ENCODE data around the gene RHEX. TPM values are rescaled to one million over a fixed set of nuclear protein-coding genes. Genes with fewer than 3 reads are reported as not detected.

The RHEX gene
- polyA plus RNA-seq, 1 of the 3 experiments (the other 2 are of a cell fraction), result not detected

- no peak for DNase-seq
- ChIA-PET CTCF (interaction anchor here (0.7 kb wide), 1 partner anchor 1065 kb away, joined by 3 read pairs; no protein-coding TSS in a partner anchor), POLR2A (interaction anchor here (0.6 kb wide), 1 partner anchor 37 kb away, joined by 4 read pairs; no protein-coding TSS in a partner anchor)
- no peak overlapping the region for H3K27ac ChIP-seq (ENCODE audit: low read depth in 2 of 2, low read length in 1 of 2)
- H3K36me3 ChIP-seq (replicated peaks in 1 of 2; ENCODE audit: control insufficient read depth in 1 of 2, insufficient read depth in 2 of 2, low read length in 1 of 2), result no peaks in the 10 kb centered on the region
- peaks cover 44% of the 10 kb centered on the region for H3K27me3 ChIP-seq (ENCODE audit: insufficient read depth)
- H3K9me2 ChIP-seq, result no peaks in the 10 kb centered on the region
- H3F3A ChIP-seq (replicated peaks; ENCODE audit: insufficient read depth), result no peaks in the 10 kb centered on the region
- no peak overlapping the region for H3K9ac ChIP-seq
- H3K9me3 ChIP-seq, result no peaks in the 10 kb centered on the region
- WGBS (ENCODE audit: low lambda C conversion rate), result 43% methylated on average over 3 of the region's 3 CpGs
- no peaks in the 10 kb centered on the region for H3K79me2 ChIP-seq (ENCODE audit: insufficient read depth)
- no peak overlapping the region for H3K4me2 ChIP-seq
- H4K20me1 ChIP-seq (ENCODE audit: insufficient read depth), result no peaks in the 10 kb centered on the region
- H2AFZ ChIP-seq (ENCODE audit: low read depth), result no peak overlapping the region
- H3K4me1 ChIP-seq (ENCODE audit: control insufficient read depth in 1 of 2, insufficient read depth in 2 of 2, low read depth in 1 of 2, low read length in 1 of 2), result no peaks in the 10 kb centered on the region
- no peak overlapping the region for H3K4me3 ChIP-seq (ENCODE audit: low read depth in 2 of 2, low read length in 1 of 2)
- TF ChIP-seq TCF12 (IDR thresholded peaks at IDR 0.05), result no peak
These were observed 89.0 kb downstream of the RHEX start for GRCh38 chr1:206142011-206142410.

- no peaks in the 10 kb centered on the region for H3F3A ChIP-seq (replicated peaks; ENCODE audit: insufficient read depth)
- WGBS (ENCODE audit: low lambda C conversion rate), result 21% methylated on average over 2 of the region's 2 CpGs
- H3K9ac ChIP-seq, result no peak overlapping the region
- H3K27me3 ChIP-seq (ENCODE audit: insufficient read depth), result peaks cover 44% of the 10 kb centered on the region
- H3K36me3 ChIP-seq (replicated peaks in 1 of 2; ENCODE audit: control insufficient read depth in 1 of 2, insufficient read depth in 2 of 2, low read length in 1 of 2), result no peaks in the 10 kb centered on the region
- H3K4me2 ChIP-seq, result no peak overlapping the region
- POLR2A ChIA-PET, result no interaction called here
- no peaks in the 10 kb centered on the region for H4K20me1 ChIP-seq (ENCODE audit: insufficient read depth)
- no peak overlapping the region for H3K27ac ChIP-seq (ENCODE audit: low read depth in 2 of 2, low read length in 1 of 2)
- no peak for DNase-seq
- CTCF ChIA-PET, result no interaction called here
- no peaks in the 10 kb centered on the region for H3K9me2 ChIP-seq
- H3K4me3 ChIP-seq (ENCODE audit: low read depth in 2 of 2, low read length in 1 of 2), result no peak overlapping the region
- H2AFZ ChIP-seq (ENCODE audit: low read depth), result no peak overlapping the region
- H3K9me3 ChIP-seq, result no peaks in the 10 kb centered on the region
- no peak for TF ChIP-seq MEF2A (IDR thresholded peaks at IDR 0.05; ENCODE audit: borderline replicate concordance, low read depth)
- no peak for TF ChIP-seq TAF1 (IDR thresholded peaks at IDR 0.05; ENCODE audit: borderline replicate concordance, low read depth, low read length)
- TF ChIP-seq FOXM1 (IDR thresholded peaks at IDR 0.05; ENCODE audit: low read depth), result no peak
- TF ChIP-seq ZBTB33 (IDR thresholded peaks at IDR 0.05; ENCODE audit: borderline replicate concordance, low read depth), result no peak
- no peak for TF ChIP-seq FOSL2 (IDR thresholded peaks at IDR 0.05; ENCODE audit: borderline replicate concordance, low read depth)
- H3K4me1 ChIP-seq (ENCODE audit: control insufficient read depth in 1 of 2, insufficient read depth in 2 of 2, low read depth in 1 of 2, low read length in 1 of 2), result no peaks in the 10 kb centered on the region
- no peaks in the 10 kb centered on the region for H3K79me2 ChIP-seq (ENCODE audit: insufficient read depth)
These were observed 89.8 kb downstream of the RHEX start for GRCh38 chr1:206142770-206143169.

GRCh38 chr1:206143537-206144172, 90.7 kb downstream of the RHEX start:
- H3K9me2 ChIP-seq, result no peaks in the 10 kb centered on the region
- no peaks in the 10 kb centered on the region for H3K36me3 ChIP-seq (replicated peaks in 1 of 2; ENCODE audit: control insufficient read depth in 1 of 2, insufficient read depth in 2 of 2, low read length in 1 of 2)
- H4K20me1 ChIP-seq (ENCODE audit: insufficient read depth), result no peaks in the 10 kb centered on the region
- no peaks in the 10 kb centered on the region for H3F3A ChIP-seq (replicated peaks; ENCODE audit: insufficient read depth)
- no peaks in the 10 kb centered on the region for H3K79me2 ChIP-seq (ENCODE audit: insufficient read depth)
- H3K4me1 ChIP-seq (ENCODE audit: control insufficient read depth in 1 of 2, insufficient read depth in 2 of 2, low read depth in 1 of 2, low read length in 1 of 2), result no peaks in the 10 kb centered on the region
- H2AFZ ChIP-seq (ENCODE audit: low read depth), result no peak overlapping the region
- no peaks in the 10 kb centered on the region for H3K9me3 ChIP-seq
- no peak overlapping the region for H3K9ac ChIP-seq
- H3K27ac ChIP-seq (ENCODE audit: low read depth in 2 of 2, low read length in 1 of 2), result no peak overlapping the region
- CTCF ChIA-PET, result no interaction called here
- no peak overlapping the region for H3K4me3 ChIP-seq (ENCODE audit: low read depth in 2 of 2, low read length in 1 of 2)
- peaks cover 44% of the 10 kb centered on the region for H3K27me3 ChIP-seq (ENCODE audit: insufficient read depth)
- H3K4me2 ChIP-seq, result no peak overlapping the region
- POLR2A ChIA-PET, result no interaction called here
- 69% methylated on average over 13 of the region's 15 CpGs for WGBS (ENCODE audit: low lambda C conversion rate)
- DNase-seq, result no peak
- TF ChIP-seq FOXJ3 (CRISPR knock-in tag; IDR thresholded peaks at IDR 0.05), result no peak
- TF ChIP-seq USF2 (IDR thresholded peaks at IDR 0.05; ENCODE audit: borderline replicate concordance, low read depth, low read length), result no peak
- TF ChIP-seq GABPA (IDR thresholded peaks at IDR 0.05; ENCODE audit: low read depth), result no peak
- TF ChIP-seq SMC3 (IDR thresholded peaks at IDR 0.05; ENCODE audit: low read depth, low read length), result no peak
- no peak for TF ChIP-seq RXRA (IDR thresholded peaks at IDR 0.05; ENCODE audit: borderline replicate concordance, low read depth)
- TF ChIP-seq FOSL2 (IDR thresholded peaks at IDR 0.05; ENCODE audit: borderline replicate concordance, low read depth), result no peak
- TF ChIP-seq RCOR1 (IDR thresholded peaks at IDR 0.05; ENCODE audit: low read length), result no peak
- no peak for TF ChIP-seq SIN3A (IDR thresholded peaks at IDR 0.05; ENCODE audit: borderline replicate concordance, low read depth, low read length)
- no peak for TF ChIP-seq IRF3 (IDR thresholded peaks at IDR 0.05; ENCODE audit: low read depth, low read length)
- no peak for TF ChIP-seq TEAD4 (IDR thresholded peaks at IDR 0.05; ENCODE audit: borderline replicate concordance, insufficient read depth)
- no peak for TF ChIP-seq ELF1 (IDR thresholded peaks at IDR 0.05)
- no peak for TF ChIP-seq TAF1 (IDR thresholded peaks at IDR 0.05; ENCODE audit: borderline replicate concordance, low read depth, low read length)
- TF ChIP-seq NRF1 (IDR thresholded peaks at IDR 0.05; ENCODE audit: low read depth, low read length), result no peak
- TF ChIP-seq CHD2 (IDR thresholded peaks at IDR 0.05; ENCODE audit: low read length, partially characterized antibody), result no peak
- no peak for TF ChIP-seq JUND (IDR thresholded peaks at IDR 0.05)

All from SK-N-SH (cell line).